Measurements from ENCODE around the gene MTCP1.

GRCh38 chrX:155086961-155087735 lies 16.2 kb upstream of the MTCP1 start:
- TF ChIP-seq CTCF (conservative IDR thresholded peaks at IDR 0.05; ENCODE audit: low read depth, low read length) (no peak), EZH2 (IDR thresholded peaks at IDR 0.05; ENCODE audit: borderline replicate concordance, low read depth, low read length, poor library complexity, severe bottlenecking) (no peak)
